Body of pancreas (tissue), 4 donors: Measurements from ENCODE around the gene SLC24A4.

Experiments
- POLR2A ChIP-seq, 3 donors: fragments of 450-650 bp; IDR thresholded peaks; one replicate each; pipeline ENCODE4 v1.6.1; 2016; ENCODE audit warnings: antibody characterized with exemption in 3 of 3, mild to moderate bottlenecking in 2 of 3
- TF ChIP-seq, protein P1 (sequence below), 7 experiments: fragments of 450-650 bp in 4 of 7; fragments of 200-600 bp in 3 of 7; sonication (generic) in 3 of 7; IDR thresholded peaks; one replicate each; pipeline ENCODE4 v1.5.1; 2016 to 2019; ENCODE audit warnings: antibody characterized with exemption in 7 of 7

DNA sequence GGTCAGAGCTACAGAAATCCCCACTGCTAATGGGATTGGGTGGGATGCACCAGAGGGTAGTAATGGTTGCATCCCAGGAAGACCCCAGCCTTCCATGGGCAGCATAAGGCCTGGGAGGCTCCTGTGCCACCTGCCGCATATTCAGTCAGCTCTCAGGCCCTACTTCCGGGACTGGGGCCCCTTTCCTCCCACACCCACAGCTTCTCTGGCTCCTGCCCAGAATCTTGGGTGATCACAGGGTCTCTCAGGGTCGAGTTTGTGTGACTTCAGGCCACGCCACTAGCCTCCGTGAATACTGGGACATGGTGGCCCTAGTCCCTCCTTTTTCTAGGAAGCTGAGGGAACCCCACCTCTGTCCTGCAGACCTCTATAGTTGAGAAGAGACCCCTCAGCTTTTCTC is 123.8 kb downstream of the SLC24A4 start:
- TF ChIP-seq, protein P1, sequence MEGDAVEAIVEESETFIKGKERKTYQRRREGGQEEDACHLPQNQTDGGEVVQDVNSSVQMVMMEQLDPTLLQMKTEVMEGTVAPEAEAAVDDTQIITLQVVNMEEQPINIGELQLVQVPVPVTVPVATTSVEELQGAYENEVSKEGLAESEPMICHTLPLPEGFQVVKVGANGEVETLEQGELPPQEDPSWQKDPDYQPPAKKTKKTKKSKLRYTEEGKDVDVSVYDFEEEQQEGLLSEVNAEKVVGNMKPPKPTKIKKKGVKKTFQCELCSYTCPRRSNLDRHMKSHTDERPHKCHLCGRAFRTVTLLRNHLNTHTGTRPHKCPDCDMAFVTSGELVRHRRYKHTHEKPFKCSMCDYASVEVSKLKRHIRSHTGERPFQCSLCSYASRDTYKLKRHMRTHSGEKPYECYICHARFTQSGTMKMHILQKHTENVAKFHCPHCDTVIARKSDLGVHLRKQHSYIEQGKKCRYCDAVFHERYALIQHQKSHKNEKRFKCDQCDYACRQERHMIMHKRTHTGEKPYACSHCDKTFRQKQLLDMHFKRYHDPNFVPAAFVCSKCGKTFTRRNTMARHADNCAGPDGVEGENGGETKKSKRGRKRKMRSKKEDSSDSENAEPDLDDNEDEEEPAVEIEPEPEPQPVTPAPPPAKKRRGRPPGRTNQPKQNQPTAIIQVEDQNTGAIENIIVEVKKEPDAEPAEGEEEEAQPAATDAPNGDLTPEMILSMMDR (IDR thresholded peaks at IDR 0.05), result no peak
- TF ChIP-seq POLR2A (IDR thresholded peaks at IDR 0.05), result no peak
